GM23338 (cell line): Measurements from ENCODE around the gene CORT. TPM values are rescaled to one million over a fixed set of nuclear protein-coding genes. Genes with fewer than 3 reads are reported as not detected.
A peak's percentile ranks its signal among the peaks of the same experiment; 100 is the strongest.

Experiments
- ATAC-seq: fragments of 200-7000 bp; cut with Tn5 transposase; 3 replicates; pipeline ENCODE4 v1.9.1; 2020
- DNase-seq: peaks from one replicate; pipeline ENCODE4 v3.0.0-alpha.2; 2015; ENCODE audit warnings: low spot score
- H2AFZ ChIP-seq: fragments of 200-600 bp; sonication (generic); 2 replicates; pipeline ENCODE4 v1.8.0; 2016; ENCODE audit warnings: antibody characterized with exemption, mild to moderate bottlenecking, moderate library complexity
- H3F3A ChIP-seq: fragments of 200-600 bp; sonication (generic); replicated peaks from 2 replicates; pipeline ENCODE4 v1.8.0; 2017; ENCODE audit warnings: antibody characterized with exemption, mixed run types, low read depth
- H3K27ac ChIP-seq: fragments of 200-600 bp; sonication (generic); 2 replicates; pipeline ENCODE4 v1.6.1; 2016; ENCODE audit warnings: low read depth
- H3K27me3 ChIP-seq: fragments of 200-600 bp; sonication (generic); 2 replicates; pipeline ENCODE4 v1.8.0; 2016; ENCODE audit warnings: mild to moderate bottlenecking, mixed run types, moderate library complexity; ENCODE audit not compliant: insufficient read depth
- H3K36me3 ChIP-seq: fragments of 200-600 bp; sonication (generic); 2 replicates; pipeline ENCODE4 v1.8.0; 2016; ENCODE audit warnings: mild to moderate bottlenecking; ENCODE audit not compliant: insufficient read depth
- H3K4me1 ChIP-seq: fragments of 200-600 bp; sonication (generic); 2 replicates; pipeline ENCODE4 v1.8.0; 2016; ENCODE audit warnings: mild to moderate bottlenecking, moderate library complexity; ENCODE audit not compliant: insufficient read depth
- H3K4me2 ChIP-seq: fragments of 200-600 bp; sonication (generic); 2 replicates; pipeline ENCODE4 v1.7.1; 2017; ENCODE audit warnings: mixed run types
- H3K4me3 ChIP-seq: fragments of 200-600 bp; sonication (generic); 2 replicates; pipeline ENCODE4 v1.6.1; 2016; ENCODE audit warnings: mixed run types
- H3K79me2 ChIP-seq: fragments of 200-600 bp; sonication (generic); replicated peaks from 2 replicates; pipeline ENCODE4 v1.8.0; 2017; ENCODE audit warnings: mild to moderate bottlenecking; ENCODE audit not compliant: insufficient read depth
- H3K9me2 ChIP-seq: fragments of 200-600 bp; sonication (generic); 2 replicates; pipeline ENCODE4 v1.8.0; 2017; ENCODE audit not compliant: insufficient read depth
- H4K20me1 ChIP-seq: fragments of 200-600 bp; sonication (generic); replicated peaks from 2 replicates; pipeline ENCODE4 v1.8.0; 2017; ENCODE audit warnings: mild to moderate bottlenecking; ENCODE audit not compliant: insufficient read depth
- H3K27ac Mint-ChIP-seq: 2 replicates; pipeline ENCODE4 v1.8.0; 2020; ENCODE audit warnings: inconsistent platforms, mild to moderate bottlenecking, moderate library complexity, mixed read lengths
- H3K27me3 Mint-ChIP-seq: 3 replicates; pipeline ENCODE4 v1.8.0; 2022; ENCODE audit warnings: low read depth, mild to moderate bottlenecking, moderate library complexity, mixed read lengths, inconsistent platforms; ENCODE audit not compliant: insufficient read depth, poor library complexity
- H3K36me3 Mint-ChIP-seq: 3 replicates; pipeline ENCODE4 v1.8.0; 2021; ENCODE audit warnings: low read depth, mild to moderate bottlenecking, inconsistent platforms, moderate library complexity, mixed read lengths
- H3K4me1 Mint-ChIP-seq: 3 replicates; pipeline ENCODE4 v1.8.0; 2020; ENCODE audit warnings: mild to moderate bottlenecking, inconsistent platforms, mixed read lengths
- H3K4me3 Mint-ChIP-seq: 3 replicates; pipeline ENCODE4 v1.8.0; 2021; ENCODE audit warnings: moderate library complexity, mild to moderate bottlenecking, inconsistent platforms, mixed read lengths
- H3K9me3 Mint-ChIP-seq: 3 replicates; pipeline ENCODE4 v1.8.0; 2020; ENCODE audit warnings: moderate library complexity, mild to moderate bottlenecking, inconsistent platforms, mixed read lengths
- CTCF ChIP-seq, 2 experiments: fragments of 200-600 bp in 1 of 2; sonication (generic) in 1 of 2; conservative IDR thresholded peaks; 2 replicates each; pipeline versions ENCODE4 v1.5.1 to v1.6.1; 2016 to 2017; ENCODE audit warnings: antibody characterized with exemption in 2 of 2, low read depth in 2 of 2, mild to moderate bottlenecking in 2 of 2, moderate library complexity in 1 of 2
- POLR2AphosphoS5 ChIP-seq: IDR thresholded peaks from 2 replicates; pipeline ENCODE4 v1.6.1; 2016; ENCODE audit warnings: antibody characterized with exemption, low read depth
- ZNF462 ChIP-seq: fragments of 250-450 bp; sonication (Bioruptor Pico); IDR thresholded peaks from 2 replicates; pipeline ENCODE4 v1.5.0; 2020; ENCODE audit warnings: mild to moderate bottlenecking, moderate library complexity
- polyA plus RNA-seq: library from polyadenylated mRNA; unstranded; fragments of >200 nt; fragmentation: Nextera tagmentation; extraction: Ambion mirVana; gene quantifications from 2 replicates; pipeline ENCODE4 v1.2.1, GENCODE V29; 2016
- total RNA-seq: library from RNA; depleted of rRNA; stranded (reverse); fragments of >200 nt; shearing (Covaris generic); gene quantifications from 2 replicates; pipeline ENCODE4 v1.2.3, GENCODE V29; 2014

CORT gene
- total and polyA plus RNA-seq, 2 experiments from 2014 or later = 1.4 TPM; not detected in 1

- peak; percentile 85 for DNase-seq
- H3K4me1 Mint-ChIP-seq = peaks cover 18% of the 10 kb centered on the region
- no peak overlapping the region for H3K4me3 ChIP-seq
- no peaks in the 10 kb centered on the region for H3K27me3 ChIP-seq
- no peaks in the 10 kb centered on the region for H3K36me3 ChIP-seq
- H3K4me1 ChIP-seq = peaks cover 7% of the 10 kb centered on the region
- no peak overlapping the region for H3K4me3 Mint-ChIP-seq
- H3K36me3 Mint-ChIP-seq = no peaks in the 10 kb centered on the region
- no peak overlapping the region for H3K27ac Mint-ChIP-seq
- ATAC-seq = peak; percentile 84
- peaks cover 3% of the 10 kb centered on the region for H3K27me3 Mint-ChIP-seq
- peaks cover 18% of the 10 kb centered on the region for H4K20me1 ChIP-seq
- no peak overlapping the region for H2AFZ ChIP-seq
- TF ChIP-seq POLR2AphosphoS5 (no peak), CTCF (conservative IDR thresholded peaks at IDR 0.05; ENCODE audit: low read depth in 2 of 2) (peak; percentile 89 to 96), ZNF462 (no peak)
- H3F3A ChIP-seq = peaks cover 4% of the 10 kb centered on the region; the same call in 1 of the 2 replicates
- H3K27ac ChIP-seq = no peak overlapping the region; the same call in 1 of the 2 replicates
- H3K4me2 ChIP-seq = no peak overlapping the region
- no peaks in the 10 kb centered on the region for H3K9me3 Mint-ChIP-seq
- peaks cover 70% of the 10 kb centered on the region for H3K79me2 ChIP-seq
- H3K9me2 ChIP-seq = no peaks in the 10 kb centered on the region
Measured at GRCh38 chr1:10494754-10495474, 45.1 kb downstream of the CORT start.
